ENCODE results near the gene VWA7.

DNA sequence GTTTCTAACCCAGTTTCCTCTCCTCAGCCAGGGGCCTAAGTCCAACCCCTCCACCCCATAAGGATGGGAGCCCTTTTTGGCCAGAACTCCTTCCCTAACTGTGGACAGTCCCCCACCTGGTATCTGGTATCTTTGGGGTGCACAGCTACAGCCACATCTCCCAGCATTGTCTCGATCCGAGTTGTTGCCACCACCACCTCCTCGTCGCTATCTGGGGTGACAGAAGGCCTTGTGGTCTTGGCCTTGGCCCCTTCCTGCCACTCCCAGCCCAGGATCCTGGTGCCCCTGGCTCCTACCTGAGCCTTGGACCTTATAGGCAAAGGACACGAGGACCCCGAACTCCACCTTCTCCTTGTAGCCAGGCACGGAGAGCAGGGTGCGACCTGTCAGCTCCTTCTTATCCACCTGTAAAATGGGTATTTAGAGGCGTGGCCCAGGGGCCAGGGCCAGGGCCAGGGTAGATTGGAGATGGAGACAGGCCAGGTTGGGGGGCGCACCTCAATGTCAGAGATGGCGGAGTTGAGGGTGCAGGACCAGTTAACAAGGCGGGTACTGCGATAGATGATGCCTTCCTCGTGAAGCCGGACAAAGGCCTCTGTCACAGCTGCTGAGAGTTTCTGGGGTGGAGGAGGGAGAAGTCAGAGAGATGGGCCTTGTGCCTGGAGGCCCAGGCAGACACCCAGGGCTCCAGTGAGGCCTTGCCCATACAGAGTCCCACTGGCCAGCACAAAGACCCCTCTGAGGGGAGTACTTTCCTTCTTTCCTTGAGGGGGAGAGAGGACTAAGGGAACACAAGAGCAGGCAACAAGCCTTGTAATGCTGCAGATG is 7.2 kb upstream of the VWA7 start:
- TF ChIP-seq, protein P1, sequence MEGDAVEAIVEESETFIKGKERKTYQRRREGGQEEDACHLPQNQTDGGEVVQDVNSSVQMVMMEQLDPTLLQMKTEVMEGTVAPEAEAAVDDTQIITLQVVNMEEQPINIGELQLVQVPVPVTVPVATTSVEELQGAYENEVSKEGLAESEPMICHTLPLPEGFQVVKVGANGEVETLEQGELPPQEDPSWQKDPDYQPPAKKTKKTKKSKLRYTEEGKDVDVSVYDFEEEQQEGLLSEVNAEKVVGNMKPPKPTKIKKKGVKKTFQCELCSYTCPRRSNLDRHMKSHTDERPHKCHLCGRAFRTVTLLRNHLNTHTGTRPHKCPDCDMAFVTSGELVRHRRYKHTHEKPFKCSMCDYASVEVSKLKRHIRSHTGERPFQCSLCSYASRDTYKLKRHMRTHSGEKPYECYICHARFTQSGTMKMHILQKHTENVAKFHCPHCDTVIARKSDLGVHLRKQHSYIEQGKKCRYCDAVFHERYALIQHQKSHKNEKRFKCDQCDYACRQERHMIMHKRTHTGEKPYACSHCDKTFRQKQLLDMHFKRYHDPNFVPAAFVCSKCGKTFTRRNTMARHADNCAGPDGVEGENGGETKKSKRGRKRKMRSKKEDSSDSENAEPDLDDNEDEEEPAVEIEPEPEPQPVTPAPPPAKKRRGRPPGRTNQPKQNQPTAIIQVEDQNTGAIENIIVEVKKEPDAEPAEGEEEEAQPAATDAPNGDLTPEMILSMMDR (IDR thresholded peaks at IDR 0.05) = no peak
- TF ChIP-seq ZFX (IDR thresholded peaks at IDR 0.05; ENCODE audit: borderline replicate concordance) = no peak

All from 22Rv1 (cell line).